Endothelial cell of umbilical vein (primary cell): ENCODE measurements around the gene INPP1. TPM values are rescaled to one million over a fixed set of nuclear protein-coding genes. Genes with fewer than 3 reads are reported as not detected.

Source experiments
- BruUV-seq: library from RNA; stranded (reverse); fragments of 400-500 nt; replicated peaks from 2 replicates; lab custom pipeline; 2021; lab: Mats Ljungman, UMichigan
- CTCF ChIA-PET: fragments of 300-600, 350-600 bp; sonication (Branson Sonifier 250); formaldehyde crosslinking; loops from one replicate; lab custom pipeline; 2021; ENCODE audit warnings: antibody characterized with exemption, inconsistent platforms; lab: Charles Lee
- POLR2A ChIA-PET: fragments of 300-600, 350-600 bp; sonication (Branson Sonifier 250); formaldehyde crosslinking; loops from one replicate; lab custom pipeline; 2021; ENCODE audit warnings: antibody characterized with exemption, inconsistent platforms; lab: Charles Lee
- DNase-seq: peaks from one replicate; pipeline ENCODE4 v3.0.0-alpha.2; 2011; ENCODE audit warnings: low read depth, low spot score
- FAIRE-seq: peaks from 2 replicates; lab custom pipeline; 2011; peaks lifted over from hg19 to GRCh38; lab: Jason Lieb, UNC
- H2AFZ ChIP-seq: 2 replicates; pipeline ENCODE4 v1.6.0; 2012; ENCODE audit warnings: low read depth, low read length, control low read depth, inconsistent platforms
- H3K27ac ChIP-seq: 2 replicates; pipeline ENCODE4 v1.5.1; 2011; ENCODE audit warnings: low read depth, mild to moderate bottlenecking, control low read depth, low read length, moderate library complexity; ENCODE audit not compliant: insufficient read depth
- H3K27me3 ChIP-seq, 2 experiments: 2 replicates each; pipeline versions ENCODE4 v1.6.0 to v1.6.1; 2011; ENCODE audit warnings: low read length in 2 of 2, mixed read lengths in 1 of 2; ENCODE audit not compliant: control insufficient read depth in 2 of 2, insufficient read depth in 2 of 2
- H3K36me3 ChIP-seq, 2 experiments: 2 replicates in 1 of 2; 3 replicates in 1 of 2; pipeline ENCODE4 v1.5.1; 2011; ENCODE audit warnings: low read length in 2 of 2, mild to moderate bottlenecking in 1 of 2, moderate library complexity in 1 of 2; ENCODE audit not compliant: control insufficient read depth in 2 of 2, insufficient read depth in 2 of 2; ENCODE audit errors: extremely low read depth in 1 of 2
- H3K4me1 ChIP-seq: 3 replicates; pipeline ENCODE4 v1.5.1; 2011; ENCODE audit warnings: mild to moderate bottlenecking, low read length; ENCODE audit not compliant: control insufficient read depth, insufficient read depth; ENCODE audit errors: extremely low read depth
- H3K4me2 ChIP-seq: 2 replicates; pipeline ENCODE4 v1.6.1; 2011; ENCODE audit warnings: low read length, control low read depth, mixed read lengths; ENCODE audit not compliant: insufficient read depth
- H3K4me3 ChIP-seq, 3 experiments: fragments of 200-600 bp in 1 of 3; sonication (generic), shearing (Covaris generic) in 1 of 3; replicated peaks in 1 of 3; 2 replicates each; pipeline ENCODE4 v1.5.1; 2011 to 2016; ENCODE audit warnings: control low read depth in 3 of 3, low read length in 3 of 3, mild to moderate bottlenecking in 2 of 3, inconsistent platforms in 1 of 3, low read depth in 1 of 3, moderate library complexity in 1 of 3; ENCODE audit not compliant: insufficient read depth in 1 of 3
- H3K79me2 ChIP-seq: 2 replicates; pipeline ENCODE4 v1.6.0; 2012; ENCODE audit warnings: low read length, inconsistent platforms; ENCODE audit not compliant: control insufficient read depth, insufficient read depth
- H3K9ac ChIP-seq: replicated peaks from 2 replicates; pipeline ENCODE3; 2011; ENCODE audit warnings: low read length, control low read depth; ENCODE audit not compliant: insufficient read depth; ENCODE audit errors: extremely low read depth
- H3K9me1 ChIP-seq: replicated peaks from 3 replicates; pipeline ENCODE4 v1.6.0; 2011; ENCODE audit warnings: mild to moderate bottlenecking, low read length; ENCODE audit not compliant: control insufficient read depth, insufficient read depth; ENCODE audit errors: extremely low read depth
- H3K9me3 ChIP-seq: replicated peaks from 2 replicates; pipeline ENCODE4 v1.5.1; 2012; ENCODE audit warnings: low read length, inconsistent platforms; ENCODE audit not compliant: control insufficient read depth, insufficient read depth
- H4K20me1 ChIP-seq: replicated peaks from 2 replicates; pipeline ENCODE3; 2011; ENCODE audit warnings: mild to moderate bottlenecking, low read length; ENCODE audit not compliant: control insufficient read depth, insufficient read depth; ENCODE audit errors: extremely low read depth
- EZH2 ChIP-seq: IDR thresholded peaks from 2 replicates; pipeline ENCODE4 v1.6.1; 2012; ENCODE audit warnings: borderline replicate concordance, low read depth, mild to moderate bottlenecking, moderate library complexity, low read length, inconsistent platforms; ENCODE audit not compliant: severe bottlenecking
- FOS ChIP-seq: IDR thresholded peaks from 2 replicates; pipeline ENCODE4 v1.6.1; 2011; ENCODE audit warnings: mild to moderate bottlenecking, low read length, moderate library complexity, borderline replicate concordance; ENCODE audit not compliant: insufficient read depth
- GATA2 ChIP-seq: IDR thresholded peaks from 2 replicates; pipeline ENCODE4 v1.7.0; 2011; ENCODE audit warnings: low read depth, mild to moderate bottlenecking, moderate library complexity, mixed read lengths, low read length; ENCODE audit not compliant: insufficient read length, insufficient read depth
- JUN ChIP-seq: IDR thresholded peaks from 2 replicates; pipeline ENCODE4 v1.6.1; 2011; ENCODE audit warnings: borderline replicate concordance, low read depth; ENCODE audit not compliant: insufficient read length, insufficient read depth
- MYC ChIP-seq: IDR thresholded peaks from one replicate; pipeline ENCODE4 v1.6.1; 2011; ENCODE audit warnings: mild to moderate bottlenecking, low read depth, low read length
- POLR2A ChIP-seq: IDR thresholded peaks from 2 replicates; pipeline ENCODE4 v1.6.1; 2012; ENCODE audit warnings: low read depth, mild to moderate bottlenecking, control low read depth, low read length
- POLR2AphosphoS5 ChIP-seq: IDR thresholded peaks from 2 replicates; pipeline ENCODE4 v1.6.1; 2012; ENCODE audit warnings: low read depth, mild to moderate bottlenecking, control low read depth, low read length, moderate library complexity; ENCODE audit not compliant: insufficient read depth
- dilution Hi-C: fragments of 300-500 bp; cut with MboI; formaldehyde crosslinking; loops from one replicate; pipeline ENCODE4 v1.15.0; 2019; ENCODE audit warnings: low sequenced_read_pairs; ENCODE audit not compliant: extremely low pct_ligation_motif_present
- intact Hi-C: fragments of 100-400 bp; cut with micrococcal nuclease; formaldehyde crosslinking; loops from one replicate; pipeline ENCODE4 v1.10.0; 2022
- polyA plus RNA-seq, 4 experiments: library from polyadenylated mRNA; depleted of rRNA in 3 of 4; stranded (reverse) in 3 of 4; unstranded in 1 of 4; fragments of >200 nt; gene quantifications; 2 replicates each; pipeline versions ENCODE4 v1.2.1 to v1.2.3, GENCODE V29; 2011 to 2012; ENCODE audit warnings: missing spikeins in 1 of 4
- total RNA-seq: library from RNA; stranded (reverse); gene quantifications from 2 replicates; pipeline ENCODE4 v1.2.3, GENCODE V29; 2021
- TF ChIP-seq, protein P1 (sequence below): IDR thresholded peaks from 2 replicates; pipeline ENCODE4 v1.6.1; 2011; ENCODE audit not compliant: insufficient read depth, insufficient read length
- TF ChIP-seq, protein P2 (sequence below), 2 donors: IDR thresholded peaks; 1 replicate in 1 of 2; 2 replicates in 1 of 2; pipeline ENCODE4 v1.5.1; 2011; ENCODE audit warnings: low read length in 2 of 2, mild to moderate bottlenecking in 2 of 2, moderate library complexity in 2 of 2, control low read depth in 1 of 2, inconsistent platforms in 1 of 2, low read depth in 1 of 2; ENCODE audit not compliant: insufficient read depth in 1 of 2; ENCODE audit errors: extremely low read depth in 1 of 2

INPP1 gene
- total and polyA plus RNA-seq, 2 donors (not counting 3 experiments of a cell fraction or from before 2014, with no cell fraction given), result 10.6 to 36.8 TPM

DNA sequence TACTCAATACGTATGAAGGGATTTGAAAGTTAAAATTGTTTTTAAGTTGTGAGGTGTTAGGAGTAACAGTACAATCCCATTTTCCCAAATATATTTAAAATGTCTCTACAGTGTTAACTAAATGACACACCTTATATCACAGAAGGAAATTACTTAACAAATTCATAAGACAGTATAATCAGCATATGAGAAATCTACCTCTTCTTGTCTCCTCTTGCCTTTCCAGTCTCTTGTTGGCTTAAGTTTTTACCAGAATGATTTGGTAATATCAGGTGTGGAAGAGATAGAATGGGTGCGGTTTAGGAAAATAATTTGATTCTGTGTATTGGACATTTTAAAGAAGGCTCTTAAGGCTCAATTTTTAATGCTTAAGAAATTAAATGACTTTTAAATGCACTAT, 9.5 kb upstream of the INPP1 start:
- peak; percentile 46 for DNase-seq
- no peak for FAIRE-seq
- Histone ChIP-seq H3K27me3 (no peaks in the 10 kb centered on the region), H3K9me3 (no peaks in the 10 kb centered on the region), H3K36me3 (no peaks in the 10 kb centered on the region), H4K20me1 (no peaks in the 10 kb centered on the region), H3K9me1 (no peaks in the 10 kb centered on the region), H3K9ac (peak overlapping the region; percentile 30), H3K4me3 (peak overlapping the region in 1 of 3 experiments; percentile 41), H3K27ac (peak overlapping the region; percentile 77), H3K79me2 (no peaks in the 10 kb centered on the region), H2AFZ (peak overlapping the region; percentile 69), H3K4me2 (peak overlapping the region; percentile 90), H3K4me1 (peaks cover 25% of the 10 kb centered on the region)
- dilution Hi-C loops, result no loop called here
- BruUV-seq, result TSS peak; percentile 86
- ChIA-PET POLR2A (no interaction called here), CTCF (interaction anchor here (2.2 kb wide), 1 partner anchor 14 kb away, joined by 9 read pairs; the partner anchor contains the start of gene HIBCH)
- intact Hi-C loops, result loop anchor here (1.0 to 10.0 kb wide), 4 partner anchors 9 to 468 kb away; partner anchors contain the start of genes HIBCH and INPP1
- TF ChIP-seq POLR2A (no peak), EZH2 (no peak), POLR2AphosphoS5 (no peak), MYC (no peak), GATA2 (no peak), JUN (no peak), FOS (no peak)
- TF ChIP-seq, protein P1, sequence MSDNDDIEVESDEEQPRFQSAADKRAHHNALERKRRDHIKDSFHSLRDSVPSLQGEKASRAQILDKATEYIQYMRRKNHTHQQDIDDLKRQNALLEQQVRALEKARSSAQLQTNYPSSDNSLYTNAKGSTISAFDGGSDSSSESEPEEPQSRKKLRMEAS, result no peak
- TF ChIP-seq, protein P2, sequence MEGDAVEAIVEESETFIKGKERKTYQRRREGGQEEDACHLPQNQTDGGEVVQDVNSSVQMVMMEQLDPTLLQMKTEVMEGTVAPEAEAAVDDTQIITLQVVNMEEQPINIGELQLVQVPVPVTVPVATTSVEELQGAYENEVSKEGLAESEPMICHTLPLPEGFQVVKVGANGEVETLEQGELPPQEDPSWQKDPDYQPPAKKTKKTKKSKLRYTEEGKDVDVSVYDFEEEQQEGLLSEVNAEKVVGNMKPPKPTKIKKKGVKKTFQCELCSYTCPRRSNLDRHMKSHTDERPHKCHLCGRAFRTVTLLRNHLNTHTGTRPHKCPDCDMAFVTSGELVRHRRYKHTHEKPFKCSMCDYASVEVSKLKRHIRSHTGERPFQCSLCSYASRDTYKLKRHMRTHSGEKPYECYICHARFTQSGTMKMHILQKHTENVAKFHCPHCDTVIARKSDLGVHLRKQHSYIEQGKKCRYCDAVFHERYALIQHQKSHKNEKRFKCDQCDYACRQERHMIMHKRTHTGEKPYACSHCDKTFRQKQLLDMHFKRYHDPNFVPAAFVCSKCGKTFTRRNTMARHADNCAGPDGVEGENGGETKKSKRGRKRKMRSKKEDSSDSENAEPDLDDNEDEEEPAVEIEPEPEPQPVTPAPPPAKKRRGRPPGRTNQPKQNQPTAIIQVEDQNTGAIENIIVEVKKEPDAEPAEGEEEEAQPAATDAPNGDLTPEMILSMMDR (IDR thresholded peaks at IDR 0.05; ENCODE audit: extremely low read depth in 1 of 2, insufficient read depth in 1 of 2, low read depth in 1 of 2, low read length in 2 of 2), result no peak
